Brain microvascular endothelial cell (primary cell): ENCODE data around the gene MAEL.
"Not testable (repeated sequence)": the region's sequence is repeated elsewhere in the genome, so short reads cannot be mapped to it uniquely, and the experiment has no call there.

Experiments used
- DNase-seq: peaks from one replicate; pipeline ENCODE4 v3.0.0-alpha.2; 2020
- H3K27ac ChIP-seq: fragments of 250-450 bp; sonication (Bioruptor Pico); 2 replicates; pipeline ENCODE4 v1.5.1; 2020; ENCODE audit warnings: mild to moderate bottlenecking, moderate library complexity
- H3K27me3 ChIP-seq: fragments of 250-450 bp; sonication (Bioruptor Pico); replicated peaks from 2 replicates; pipeline ENCODE4 v1.5.1; 2020; ENCODE audit warnings: mild to moderate bottlenecking
- H3K36me3 ChIP-seq: fragments of 250-450 bp; sonication (Bioruptor Pico); replicated peaks from 2 replicates; pipeline ENCODE4 v1.5.1; 2020; ENCODE audit warnings: mild to moderate bottlenecking
- H3K4me3 ChIP-seq: 2 replicates; pipeline ENCODE4 v1.5.1; 2011; ENCODE audit warnings: low read depth, mild to moderate bottlenecking, control low read depth, low read length, moderate library complexity
- in situ Hi-C: cut with HindIII; loops from 2 replicates; pipeline ENCODE4 v1.10.0; 2017; ENCODE audit warnings: low sequenced_read_pairs, low pct_ligation_motif_present
- TF ChIP-seq, protein P1 (sequence below): IDR thresholded peaks from 2 replicates; pipeline ENCODE4 v1.5.1; 2011; ENCODE audit warnings: low read depth, mild to moderate bottlenecking, moderate library complexity, low read length, control low read depth, inconsistent platforms; ENCODE audit errors: missing control alignments

Gene MAEL

DNA sequence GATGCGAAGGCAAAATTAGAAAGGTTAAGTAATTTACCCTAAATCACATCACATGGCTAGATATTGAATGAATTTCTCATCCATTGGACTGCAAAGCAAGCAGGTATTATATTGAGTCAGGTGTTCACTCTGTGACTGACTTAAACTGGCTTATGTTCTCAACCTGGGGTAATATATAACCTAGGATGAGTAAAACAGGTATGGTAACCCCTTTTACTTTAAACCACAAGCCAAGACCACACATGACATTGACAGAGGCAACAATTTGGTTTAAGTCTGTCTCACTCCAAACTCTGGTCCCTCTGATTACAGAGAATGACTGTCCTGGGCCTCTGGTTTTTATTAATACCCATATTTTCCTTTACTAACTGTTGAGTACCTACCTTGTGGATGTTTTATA is 33.3 kb downstream of the MAEL start:
- in situ Hi-C loops: no loop called here
- TF ChIP-seq, protein P1, sequence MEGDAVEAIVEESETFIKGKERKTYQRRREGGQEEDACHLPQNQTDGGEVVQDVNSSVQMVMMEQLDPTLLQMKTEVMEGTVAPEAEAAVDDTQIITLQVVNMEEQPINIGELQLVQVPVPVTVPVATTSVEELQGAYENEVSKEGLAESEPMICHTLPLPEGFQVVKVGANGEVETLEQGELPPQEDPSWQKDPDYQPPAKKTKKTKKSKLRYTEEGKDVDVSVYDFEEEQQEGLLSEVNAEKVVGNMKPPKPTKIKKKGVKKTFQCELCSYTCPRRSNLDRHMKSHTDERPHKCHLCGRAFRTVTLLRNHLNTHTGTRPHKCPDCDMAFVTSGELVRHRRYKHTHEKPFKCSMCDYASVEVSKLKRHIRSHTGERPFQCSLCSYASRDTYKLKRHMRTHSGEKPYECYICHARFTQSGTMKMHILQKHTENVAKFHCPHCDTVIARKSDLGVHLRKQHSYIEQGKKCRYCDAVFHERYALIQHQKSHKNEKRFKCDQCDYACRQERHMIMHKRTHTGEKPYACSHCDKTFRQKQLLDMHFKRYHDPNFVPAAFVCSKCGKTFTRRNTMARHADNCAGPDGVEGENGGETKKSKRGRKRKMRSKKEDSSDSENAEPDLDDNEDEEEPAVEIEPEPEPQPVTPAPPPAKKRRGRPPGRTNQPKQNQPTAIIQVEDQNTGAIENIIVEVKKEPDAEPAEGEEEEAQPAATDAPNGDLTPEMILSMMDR: no peak
- H3K27me3 ChIP-seq: no peaks in the 10 kb centered on the region
- no peak overlapping the region for H3K4me3 ChIP-seq
- no peak for DNase-seq
- no peak overlapping the region for H3K27ac ChIP-seq
- no peaks in the 10 kb centered on the region for H3K36me3 ChIP-seq

DNA sequence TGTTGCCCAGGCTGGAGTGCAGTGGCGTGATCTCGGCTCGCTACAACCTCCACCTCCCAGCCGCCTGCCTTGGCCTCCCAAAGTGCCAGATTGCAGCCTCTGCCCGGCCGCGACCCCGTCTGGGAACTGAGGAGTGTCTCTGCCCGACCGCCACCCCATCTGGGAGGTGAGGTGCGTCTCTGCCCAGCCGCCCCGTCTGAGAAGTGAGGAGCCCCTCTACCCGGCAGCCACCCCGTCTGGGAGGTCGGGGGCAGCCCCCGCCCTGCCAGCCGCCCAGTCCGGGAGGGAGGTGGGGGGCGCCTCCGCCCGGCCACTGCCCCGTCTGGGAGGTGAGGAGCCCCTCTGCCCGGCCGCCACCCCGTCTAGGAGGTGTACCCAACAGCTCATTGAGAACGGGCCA is 40.5 kb downstream of the MAEL start:
- in situ Hi-C loops, H3K27me3 ChIP-seq, DNase-seq, H3K27ac ChIP-seq, H3K36me3 ChIP-seq, H3K4me3 ChIP-seq: not testable (repeated sequence)

DNA sequence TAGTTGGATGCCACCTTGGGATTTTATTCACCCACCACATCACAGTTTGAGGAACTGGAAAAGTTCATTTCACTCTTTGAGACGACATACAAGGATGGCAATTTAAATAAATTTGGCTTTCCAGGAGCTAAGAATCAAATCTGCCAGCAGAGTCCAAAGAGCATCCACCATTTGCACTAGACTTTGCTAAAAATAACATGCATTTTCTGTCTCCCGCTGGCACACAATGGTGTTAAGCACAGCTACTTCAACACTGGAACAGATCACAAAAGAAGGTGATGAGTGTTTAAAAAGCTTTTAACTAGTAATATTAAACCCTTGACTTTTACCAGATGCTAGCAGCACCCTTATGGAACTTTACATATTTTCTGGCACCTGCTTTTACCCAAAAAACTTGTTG is 44.6 kb downstream of the MAEL start:
- in situ Hi-C loops: no loop called here
- TF ChIP-seq, protein P1: no peak

DNA sequence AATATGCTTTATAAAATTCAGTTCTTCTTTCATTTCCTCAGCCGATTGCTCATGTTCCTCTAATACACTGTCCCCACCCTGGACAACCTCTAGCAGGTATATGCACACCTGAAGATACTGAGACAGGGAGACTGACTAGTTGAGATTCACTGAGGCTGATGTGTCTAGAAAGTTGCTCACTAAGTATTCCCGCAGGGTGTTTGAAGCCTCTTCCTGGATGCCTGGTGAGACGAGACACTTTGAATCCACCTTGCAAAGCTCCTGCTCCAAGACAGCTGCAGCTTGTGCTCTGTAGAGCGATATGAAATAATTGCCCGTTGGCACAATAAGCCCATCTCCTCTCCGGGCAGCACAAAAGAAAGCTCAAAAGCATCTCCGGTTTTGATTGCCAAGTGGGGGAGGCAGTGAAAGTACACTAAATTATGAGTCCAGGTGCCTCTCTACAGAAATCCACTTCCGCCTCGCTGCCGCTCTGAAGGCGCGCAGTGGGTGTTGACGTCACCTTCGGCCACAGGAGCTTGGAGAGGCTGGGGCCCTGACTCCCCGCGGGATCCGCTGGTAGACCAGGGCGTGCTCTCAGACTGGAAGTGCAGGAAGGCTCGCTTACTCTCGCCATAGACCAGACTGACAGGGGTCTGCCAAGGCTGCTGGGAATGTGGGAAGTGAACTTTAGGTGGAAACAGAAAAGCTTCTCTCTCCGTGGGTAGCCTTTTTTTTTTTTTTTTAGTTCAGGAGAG is 54.8 kb downstream of the MAEL start:
- H3K27ac ChIP-seq: no peak overlapping the region

More for the DNA sequence above, 44.6 kb downstream of the MAEL start:
- Histone ChIP-seq H3K27me3 (no peaks in the 10 kb centered on the region), H3K4me3 (no peak overlapping the region), H3K36me3 (no peaks in the 10 kb centered on the region), H3K27ac (no peak overlapping the region)
- no peak for DNase-seq

DNA sequence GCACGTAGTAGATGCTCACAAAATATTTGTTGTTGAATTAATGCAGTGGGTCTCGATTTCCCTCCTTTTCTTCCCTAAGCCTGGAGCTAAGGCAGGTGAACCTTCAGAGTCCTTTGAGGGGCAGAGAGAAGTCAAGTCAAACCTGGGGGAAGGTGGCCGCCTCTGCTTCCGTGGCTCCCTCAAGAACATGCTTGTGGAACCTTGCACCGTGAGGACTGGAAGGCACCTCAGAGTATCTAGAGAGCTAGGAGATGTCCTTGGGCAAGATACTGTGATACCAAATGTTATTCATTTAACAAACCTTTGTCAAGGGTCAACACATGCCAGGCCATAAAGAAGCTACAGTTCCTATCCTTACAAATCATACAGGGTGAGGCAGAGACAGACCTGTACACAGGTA is 62.8 kb downstream of the MAEL start:
- TF ChIP-seq, protein P1: no peak
- no peak overlapping the region for H3K4me3 ChIP-seq

More for the DNA sequence above, 54.8 kb downstream of the MAEL start:
- in situ Hi-C loops: no loop called here
- Histone ChIP-seq H3K27me3 (peaks cover 6% of the 10 kb centered on the region), H3K36me3 (no peaks in the 10 kb centered on the region), H3K4me3 (no peak overlapping the region)
- no peak for DNase-seq
- TF ChIP-seq, protein P1: no peak

DNA sequence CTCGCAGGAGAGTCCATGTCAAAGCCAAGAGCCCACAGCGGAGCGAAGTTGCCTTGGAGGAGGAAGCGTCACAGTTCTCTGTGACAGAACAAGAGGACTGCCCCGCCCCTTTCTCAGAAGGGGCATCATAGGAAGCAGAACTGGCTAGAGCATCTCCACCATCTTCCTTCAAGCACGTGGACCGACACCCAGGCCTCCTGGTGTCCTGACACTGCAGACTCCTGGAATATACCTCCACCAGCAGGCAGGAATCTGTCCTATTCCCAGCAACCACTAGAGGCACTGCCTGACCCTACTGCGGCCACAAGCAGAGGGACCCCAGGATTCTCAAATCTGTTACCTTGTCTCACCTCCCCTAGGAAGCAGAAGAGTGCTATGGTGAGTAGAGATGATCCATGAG is 63.3 kb downstream of the MAEL start:
- in situ Hi-C loops: no loop called here
- Histone ChIP-seq H3K4me3 (no peak overlapping the region), H3K27me3 (peaks cover 8% of the 10 kb centered on the region), H3K27ac (no peak overlapping the region), H3K36me3 (no peaks in the 10 kb centered on the region)
- TF ChIP-seq, protein P1: peak; percentile 82
- DNase-seq: no peak

More for the DNA sequence above, 62.8 kb downstream of the MAEL start:
- Histone ChIP-seq H3K36me3 (no peaks in the 10 kb centered on the region), H3K27me3 (peaks cover 8% of the 10 kb centered on the region), H3K27ac (no peak overlapping the region)
- in situ Hi-C loops: no loop called here
- DNase-seq: no peak
